ENCODE data around the gene UBE2E2.
A peak's percentile ranks its signal among the peaks of the same experiment; 100 is the strongest.
"Not testable (repeated sequence)": the region's sequence is repeated elsewhere in the genome, so short reads cannot be mapped to it uniquely, and the experiment has no call there.

The UBE2E2 gene

GRCh38 chr3:23594894-23595670 is 392.0 kb downstream of the UBE2E2 start:
- no peak for DNase-seq

GRCh38 chr3:23595851-23596250 is 392.7 kb downstream of the UBE2E2 start:
- no peak for DNase-seq

- DNase-seq = no peak
Measured at GRCh38 chr3:23600167-23600871, 397.2 kb downstream of the UBE2E2 start.

- no peak for DNase-seq
Measured at GRCh38 chr3:23601091-23601822, 398.1 kb downstream of the UBE2E2 start.

GRCh38 chr3:23602971-23603370 is 399.8 kb downstream of the UBE2E2 start:
- no peak for DNase-seq

GRCh38 chr3:23607184-23607847 is 404.2 kb downstream of the UBE2E2 start:
- no peak for DNase-seq

GRCh38 chr3:23608650-23609049 is 405.5 kb downstream of the UBE2E2 start:
- DNase-seq = no peak

- DNase-seq = no peak
Measured at GRCh38 chr3:23611737-23612295, 408.7 kb downstream of the UBE2E2 start.

GRCh38 chr3:23612296-23612891 is 409.3 kb downstream of the UBE2E2 start:
- no peak for DNase-seq

- no peak for DNase-seq
Measured at GRCh38 chr3:23615068-23615467, 411.9 kb downstream of the UBE2E2 start.

- not testable (repeated sequence) for DNase-seq
Measured at GRCh38 chr3:23618475-23618874, 415.3 kb downstream of the UBE2E2 start.

GRCh38 chr3:23619705-23620637 is 416.8 kb downstream of the UBE2E2 start:
- no peak for DNase-seq

GRCh38 chr3:23620638-23621015 is 417.5 kb downstream of the UBE2E2 start:
- no peak for DNase-seq

GRCh38 chr3:23623844-23624243 is 420.7 kb downstream of the UBE2E2 start:
- no peak for DNase-seq

- DNase-seq = no peak
Measured at GRCh38 chr3:23624305-23624704, 421.2 kb downstream of the UBE2E2 start.

GRCh38 chr3:23626442-23626841 is 423.3 kb downstream of the UBE2E2 start:
- no peak for DNase-seq

- peak; percentile 86 to 91 for DNase-seq
Measured at GRCh38 chr3:23629181-23629894, 426.2 kb downstream of the UBE2E2 start.

GRCh38 chr3:23633261-23633960 is 430.3 kb downstream of the UBE2E2 start:
- DNase-seq = no peak

- no peak for DNase-seq
Measured at GRCh38 chr3:23637339-23637738, 434.2 kb downstream of the UBE2E2 start.
